Measurements from ENCODE around the gene MON1A.

MON1A gene

DNA sequence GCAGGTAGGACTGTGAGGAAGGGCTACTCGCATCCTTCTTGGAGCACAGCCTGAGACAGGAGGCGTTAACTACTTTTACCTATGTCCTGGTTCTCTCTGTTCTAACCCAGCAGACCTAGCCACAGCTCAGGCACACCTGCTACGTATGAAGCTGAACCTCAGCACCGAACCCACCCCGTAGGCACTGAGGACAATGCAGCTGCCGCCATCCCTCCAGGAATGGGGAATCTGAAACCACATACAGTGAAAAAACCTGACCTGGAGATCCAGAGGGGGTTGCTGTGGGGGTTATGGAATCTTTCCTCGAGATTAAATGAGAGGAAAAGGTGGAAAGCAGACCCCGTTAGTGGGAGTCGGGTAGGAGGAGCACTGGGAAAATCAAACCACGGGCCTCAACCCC lies 40.3 kb downstream of the MON1A start:
- DNase-seq (ENCODE audit: low read depth), result no peak

DNA sequence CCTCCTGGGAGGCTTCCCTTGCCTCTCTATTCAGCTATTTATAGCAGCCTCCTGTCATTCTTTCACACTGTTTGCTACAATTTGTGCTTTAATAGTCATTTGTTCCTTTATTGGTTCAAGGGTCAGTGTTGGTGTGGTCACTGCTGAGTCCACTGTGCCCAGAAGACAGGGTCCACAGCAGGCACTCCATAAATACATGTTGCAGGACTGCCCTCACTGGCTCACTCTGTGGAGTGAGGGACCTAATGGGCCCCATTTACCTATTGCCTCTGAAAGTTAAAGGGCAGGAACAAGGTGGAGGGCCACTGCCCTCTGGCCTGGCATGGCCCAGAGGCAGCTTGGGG lies 42.7 kb downstream of the MON1A start:
- DNase-seq (ENCODE audit: low read depth), result no peak

DNA sequence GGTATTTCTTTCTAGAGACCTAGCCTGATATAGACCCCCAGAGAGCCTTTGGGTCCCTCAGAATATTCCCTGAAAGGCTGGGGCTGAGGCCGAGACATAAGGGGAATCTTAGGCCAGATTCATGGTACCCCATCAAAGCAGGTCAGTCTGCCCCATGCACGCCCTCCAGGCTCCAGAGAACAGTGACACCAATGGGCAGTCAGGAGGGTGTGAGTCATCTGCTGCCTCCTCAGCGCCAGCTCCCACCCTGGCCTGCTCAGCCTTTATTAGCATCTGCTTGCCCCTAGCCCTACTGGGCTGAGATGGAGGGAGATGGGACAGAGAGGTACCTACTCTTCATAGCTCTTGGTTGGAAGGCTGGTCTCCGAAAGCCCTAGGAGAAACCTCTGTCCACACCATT lies 45.6 kb downstream of the MON1A start:
- no peak for DNase-seq (ENCODE audit: low read depth)

DNA sequence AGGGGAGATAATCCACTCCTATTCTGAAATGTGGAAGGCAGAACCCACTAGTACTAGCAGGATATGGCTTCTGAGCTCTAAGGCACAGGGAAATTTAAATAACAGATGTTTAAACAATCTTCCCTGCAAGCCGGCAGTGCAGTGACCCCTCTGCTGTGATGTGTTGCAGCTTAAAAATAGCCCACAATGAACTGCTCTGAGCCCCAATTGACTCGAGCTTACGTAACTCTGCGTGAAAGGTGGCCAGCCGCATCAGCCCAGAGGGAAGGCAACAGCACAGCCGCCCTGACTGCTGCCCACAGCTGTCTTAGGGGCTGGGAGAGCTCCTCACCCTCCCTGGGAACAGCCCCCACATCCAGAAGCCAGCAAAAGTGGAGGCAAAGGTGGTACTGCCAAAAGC lies 47.4 kb downstream of the MON1A start:
- DNase-seq (ENCODE audit: low read depth), result no peak

DNA sequence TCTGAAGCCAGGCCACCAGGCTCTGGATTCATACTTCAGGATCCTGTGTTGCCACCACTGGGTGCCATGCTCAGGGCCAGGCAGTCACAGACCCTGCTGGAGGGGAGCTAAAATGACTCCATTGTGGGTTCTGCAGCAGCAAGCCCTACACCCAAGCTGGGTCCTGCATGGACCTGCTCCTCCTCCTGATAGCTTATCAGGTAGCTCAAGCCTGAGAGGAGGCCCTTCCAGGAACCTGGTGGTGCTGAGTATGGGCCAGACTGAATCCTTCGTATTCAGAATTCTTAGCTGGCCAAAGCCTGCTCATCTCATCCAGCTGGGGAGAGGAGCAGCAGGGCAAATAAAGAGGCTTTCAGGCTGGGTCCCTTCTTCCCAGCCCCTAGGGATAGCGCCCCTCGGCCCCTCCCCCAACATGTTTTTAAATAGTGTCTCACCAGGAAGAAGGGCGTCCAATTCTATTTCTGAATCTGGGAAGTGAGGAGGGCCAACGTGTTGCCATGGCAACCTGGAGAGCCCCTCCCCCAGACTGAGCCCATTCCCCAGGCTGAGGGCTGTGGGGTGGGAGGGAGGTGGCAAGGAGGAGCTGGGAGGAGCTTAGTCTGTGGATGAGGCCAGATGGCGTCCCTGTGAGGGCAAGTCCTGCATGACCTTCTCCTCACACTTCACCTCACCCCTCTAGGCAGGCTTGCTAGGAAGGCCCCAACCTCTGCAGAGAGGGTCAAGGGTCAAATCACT lies 48.9 kb downstream of the MON1A start:
- DNase-seq (ENCODE audit: low read depth), result no peak

DNA sequence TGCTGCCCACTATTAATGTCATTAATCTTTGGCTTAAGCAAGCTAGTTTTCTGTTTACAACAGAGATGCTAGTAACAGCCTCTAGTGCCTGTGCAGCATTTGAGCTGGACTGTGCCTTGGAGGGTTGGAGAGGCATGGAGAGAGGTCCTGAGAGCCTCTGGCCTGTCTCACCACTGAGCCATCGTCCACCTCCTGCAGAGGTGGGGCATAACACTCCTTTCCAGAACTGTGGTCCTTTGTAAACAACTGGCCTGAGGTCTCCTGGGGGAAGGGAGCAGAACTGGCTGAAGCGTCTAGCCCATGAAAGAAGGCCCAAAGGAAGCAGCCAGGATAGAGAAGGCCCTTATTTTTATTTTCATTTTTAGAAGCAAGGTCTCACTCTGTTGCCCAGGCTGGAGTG lies 49.9 kb downstream of the MON1A start:
- DNase-seq (ENCODE audit: low read depth), result no peak

DNA sequence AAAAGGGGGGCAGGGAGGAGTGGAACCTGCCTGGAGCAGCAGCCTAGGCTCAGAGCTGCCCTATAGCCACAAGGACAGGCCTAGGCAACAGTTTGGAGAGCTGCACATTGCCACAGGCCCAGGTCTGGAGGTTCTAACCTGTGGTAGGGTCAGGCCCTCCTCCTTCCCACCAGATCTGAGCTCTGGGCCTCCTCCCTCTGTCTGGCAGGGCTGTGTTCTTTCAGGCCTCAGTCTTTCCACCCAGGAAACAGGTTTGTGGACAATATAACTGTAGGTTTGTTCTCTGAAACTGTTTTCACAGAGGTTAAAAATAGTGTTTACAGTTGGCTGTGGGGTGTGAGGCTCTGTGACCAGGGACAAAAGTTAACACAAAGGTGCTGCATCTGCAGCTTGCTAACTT lies 50.9 kb downstream of the MON1A start:
- no peak for DNase-seq (ENCODE audit: low read depth)

DNA sequence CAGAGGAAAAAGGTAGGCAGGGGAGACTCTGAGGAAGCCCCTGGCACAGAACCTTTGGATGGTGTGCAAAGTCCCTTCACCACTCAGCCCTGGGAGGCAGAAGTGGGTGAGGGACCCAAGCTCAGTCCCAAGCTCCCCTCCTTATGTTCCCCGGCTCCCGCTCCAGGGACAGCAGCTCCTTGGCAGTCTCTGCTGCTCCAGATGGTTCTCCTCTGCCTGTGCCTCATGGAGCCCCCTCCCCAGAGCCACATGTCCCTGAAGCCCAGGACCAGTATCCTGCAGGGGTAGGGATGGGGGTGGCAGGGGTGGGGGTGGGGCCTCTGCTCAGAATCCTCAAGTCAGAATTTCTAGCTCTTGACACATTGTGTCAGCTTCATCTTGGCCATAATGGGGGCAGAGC lies 51.9 kb downstream of the MON1A start:
- DNase-seq (ENCODE audit: low read depth), result no peak

DNA sequence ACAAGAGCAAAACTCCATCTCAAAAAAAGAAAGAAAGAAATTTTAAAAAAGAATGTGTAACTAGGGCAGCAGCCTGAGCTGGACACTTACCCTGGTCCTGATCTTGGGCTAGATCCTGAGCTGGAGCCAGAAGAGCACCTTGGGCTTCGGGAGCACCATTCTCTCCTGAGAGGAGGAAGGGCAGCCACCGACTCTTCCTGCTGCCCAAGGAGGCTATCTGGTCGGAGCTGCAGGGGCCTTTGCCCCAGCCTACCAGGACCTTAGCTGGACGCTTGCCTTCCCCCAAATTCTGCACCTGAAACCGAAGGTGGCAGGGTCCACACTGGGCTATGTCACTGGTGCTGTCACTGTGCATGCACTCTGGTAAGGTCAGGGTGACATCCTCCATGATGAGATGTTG lies 53.0 kb downstream of the MON1A start:
- DNase-seq (ENCODE audit: low read depth), result no peak

DNA sequence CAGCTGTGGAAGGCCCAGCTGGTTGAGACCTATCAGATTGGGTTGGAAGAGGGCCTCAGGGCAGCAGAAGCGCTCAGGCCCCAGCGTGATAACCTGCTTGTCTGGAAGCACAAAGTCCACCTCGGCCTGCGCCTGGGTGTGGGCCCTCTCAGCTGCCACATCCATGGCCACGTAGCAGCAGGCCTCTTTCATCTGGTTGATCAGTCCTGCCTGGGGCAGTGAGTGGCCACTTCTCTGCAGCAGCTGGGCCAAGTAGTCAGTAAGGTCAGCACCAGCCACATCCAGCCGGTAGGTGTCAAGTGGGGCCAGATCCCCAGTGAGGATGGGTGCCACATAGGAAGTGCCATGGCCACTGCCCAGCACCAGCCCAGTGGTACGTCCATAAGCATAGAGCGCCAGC lies 56.0 kb downstream of the MON1A start:
- no peak for DNase-seq (ENCODE audit: low read depth)

DNA sequence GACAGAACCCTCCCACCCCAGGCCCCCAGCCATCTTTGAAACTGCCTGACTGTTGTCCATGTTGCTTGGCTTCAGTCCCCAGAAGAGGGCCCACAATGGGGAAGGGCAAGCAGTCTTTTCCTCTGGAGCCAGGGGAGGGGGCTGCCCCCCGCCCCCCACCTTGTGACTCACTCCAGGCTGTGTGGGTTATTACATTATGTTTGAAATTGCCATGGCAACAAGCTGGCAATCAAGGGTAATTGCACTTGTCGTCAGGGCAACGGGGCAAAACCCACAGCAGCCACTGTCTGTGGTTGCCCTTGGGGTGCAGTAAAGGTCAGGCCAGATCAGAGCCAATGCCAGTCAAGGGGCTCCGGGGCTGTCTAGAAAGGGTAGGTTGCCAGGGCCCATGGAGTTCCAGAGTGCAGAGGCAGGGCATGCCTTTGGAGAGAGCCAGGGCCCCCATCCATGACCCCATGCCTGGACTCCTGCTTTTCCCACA lies 56.8 kb downstream of the MON1A start:
- DNase-seq (ENCODE audit: low read depth), result no peak

DNA sequence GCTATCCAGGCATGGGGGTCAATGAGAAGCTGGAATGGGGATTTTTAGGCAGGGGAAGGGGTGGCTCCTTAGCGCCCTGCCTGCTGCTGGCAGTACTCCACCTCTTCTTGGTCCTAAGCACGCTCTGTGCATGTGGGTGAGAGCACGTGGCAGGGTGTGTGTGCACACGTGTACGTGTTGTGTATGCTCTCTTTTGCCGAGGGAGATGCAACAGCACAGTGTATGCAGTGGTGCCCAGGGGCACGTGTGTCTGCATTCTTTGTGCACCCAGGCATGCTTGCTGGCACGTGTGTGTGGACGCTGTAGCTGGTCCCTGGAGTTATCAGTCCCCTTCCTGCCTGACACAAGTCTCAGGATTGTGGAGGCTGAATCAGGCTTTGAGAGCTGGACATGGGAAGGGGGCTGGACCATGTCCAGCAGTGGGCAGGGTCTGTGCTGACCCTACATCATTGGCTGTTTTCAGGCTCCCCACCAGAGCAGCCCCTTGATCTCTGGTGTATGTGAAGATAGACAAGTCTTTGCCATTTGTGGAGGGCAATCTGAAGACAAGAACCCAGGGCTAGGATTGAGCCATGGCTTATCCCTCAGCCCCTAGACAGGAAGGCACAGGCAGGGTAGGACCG lies 58.0 kb downstream of the MON1A start:
- no peak for DNase-seq (ENCODE audit: low read depth)

DNA sequence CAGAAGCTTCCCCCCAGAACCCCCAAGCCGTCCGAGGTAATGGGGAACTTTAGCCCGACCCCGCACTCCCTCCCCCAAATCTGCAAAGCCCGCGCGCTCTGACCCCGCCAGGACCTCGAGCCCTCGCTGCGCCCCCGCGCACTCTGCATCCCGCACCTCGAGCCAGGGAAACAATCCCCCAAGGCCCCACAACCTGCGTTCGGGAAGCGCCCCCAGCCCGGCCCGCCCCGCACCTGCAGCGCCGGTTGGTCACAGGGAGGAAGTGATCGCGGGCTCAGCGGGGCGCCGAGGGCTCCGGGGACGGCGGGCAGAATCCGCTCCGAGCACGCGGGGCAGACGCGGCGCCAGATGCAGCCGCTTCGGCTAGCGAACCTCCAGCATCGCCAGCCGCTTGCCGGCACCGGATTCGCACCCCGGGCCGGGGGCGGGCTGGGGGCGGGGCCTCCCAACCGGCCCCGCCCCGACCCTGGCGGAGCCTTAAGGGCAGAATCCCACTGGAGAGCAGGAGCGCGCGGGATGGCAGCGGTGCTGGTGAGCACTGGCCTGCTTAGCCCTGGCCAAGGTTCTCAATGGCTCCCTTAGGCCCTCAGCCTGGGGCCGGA lies 60.0 kb downstream of the MON1A start, which contains the start of gene CAMKV:
TSS of gene CAMKV (minus strand) at position 382 of the 602 bp plus-strand sequence. CDS start 7,518 bp downstream, outside the sequence.
- no peak for DNase-seq (ENCODE audit: low read depth)

DNA sequence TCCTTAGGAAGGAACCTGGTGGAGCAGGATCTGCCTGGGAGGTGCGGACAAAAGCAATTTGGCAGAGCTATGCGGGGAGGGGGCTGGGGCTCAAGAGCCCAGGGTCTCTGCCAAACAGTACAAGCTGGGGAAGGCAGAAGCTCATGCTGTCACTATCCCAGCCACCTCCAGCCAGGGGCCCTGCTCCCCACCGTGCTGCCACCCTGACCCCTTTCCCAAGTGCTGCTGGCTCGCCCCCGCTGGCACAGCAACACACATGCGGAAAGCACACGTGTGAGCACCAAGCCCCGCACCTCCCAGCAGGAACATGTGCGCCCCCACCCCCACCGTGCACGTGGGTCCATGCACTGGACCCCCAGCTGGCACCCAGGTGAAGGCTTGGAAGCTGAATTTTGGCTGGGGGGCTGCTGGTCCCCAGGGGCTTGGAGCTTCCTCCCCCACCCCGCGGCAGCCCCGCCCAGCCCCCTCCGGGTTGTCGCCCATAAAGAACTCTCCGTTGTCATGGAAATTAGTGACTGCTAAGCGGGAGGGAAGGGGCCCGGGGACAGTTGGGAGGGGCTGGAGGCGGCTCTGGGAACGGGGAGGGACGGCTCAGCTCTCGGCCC lies 60.6 kb downstream of the MON1A start:
- no peak for DNase-seq (ENCODE audit: low read depth)

DNA sequence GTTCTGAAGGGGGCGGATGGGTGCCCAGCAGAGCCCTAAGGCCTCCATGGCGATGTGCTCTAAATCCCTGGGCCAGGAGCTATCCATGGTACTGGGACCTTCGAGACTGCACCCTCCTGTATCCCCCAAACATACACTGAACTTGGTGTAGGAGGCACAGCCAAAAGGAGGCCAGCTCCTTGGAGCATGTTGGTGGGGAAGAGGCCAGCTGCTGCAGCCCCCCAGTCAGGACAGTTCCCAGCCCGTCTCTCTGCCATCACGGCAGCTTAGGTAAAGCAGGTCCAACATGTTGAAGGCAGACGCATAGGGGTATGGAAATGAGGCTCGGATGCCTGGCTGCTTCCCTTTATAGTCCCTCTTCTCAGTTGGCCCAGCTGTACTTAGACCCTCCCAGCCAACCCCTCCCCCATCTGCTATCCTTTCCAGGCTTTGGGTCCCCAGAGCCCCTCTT lies 61.7 kb downstream of the MON1A start:
- DNase-seq (ENCODE audit: low read depth), result no peak

DNA sequence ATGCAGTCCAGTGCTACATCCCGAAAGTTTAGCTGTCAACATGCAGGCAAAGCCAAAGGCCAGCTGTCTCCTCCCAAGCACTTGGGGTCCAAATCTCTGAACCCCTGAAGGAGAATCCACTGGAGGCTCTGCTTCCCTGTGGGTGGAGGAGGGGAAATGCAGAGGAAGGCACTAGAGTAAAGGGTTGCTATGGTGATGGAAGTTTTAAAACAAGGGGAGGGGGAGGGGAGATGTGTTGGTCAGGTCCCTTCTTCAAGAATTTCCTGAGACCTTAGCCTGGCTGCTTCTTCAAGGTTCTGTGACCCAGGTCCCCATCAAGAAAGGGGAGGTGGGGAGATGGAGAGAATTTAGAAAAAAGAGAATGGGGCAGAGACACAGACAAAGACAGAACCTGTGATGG lies 62.2 kb downstream of the MON1A start:
- DNase-seq (ENCODE audit: low read depth), result no peak

DNA sequence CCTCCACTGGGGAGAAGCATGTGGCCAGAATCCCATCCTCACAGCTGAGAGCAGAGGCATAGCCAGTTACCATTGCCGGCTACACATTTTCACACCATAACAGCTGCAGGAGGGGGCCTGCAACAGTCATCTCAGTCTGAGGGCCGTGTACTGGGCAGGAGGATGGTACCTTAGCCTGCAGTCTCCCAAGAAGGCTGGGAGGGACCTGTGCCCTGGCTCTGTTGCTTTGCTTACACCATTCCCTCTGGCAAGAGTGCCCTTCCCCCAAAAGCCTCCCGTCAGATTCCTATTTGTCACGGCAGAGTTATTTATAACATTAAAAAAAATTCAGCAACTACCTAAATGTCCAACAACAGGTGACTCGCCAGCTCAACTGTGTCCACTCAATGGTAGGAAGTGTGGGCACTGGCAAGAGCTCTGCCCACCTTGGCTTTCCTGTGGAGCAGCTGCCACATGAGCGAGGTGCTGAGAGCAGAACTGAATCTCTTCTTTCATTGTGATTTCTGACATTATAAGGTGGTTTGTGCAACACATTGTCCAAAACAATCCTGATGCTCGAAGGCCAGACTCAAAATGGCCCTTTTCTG lies 64.3 kb downstream of the MON1A start:
- DNase-seq (ENCODE audit: low read depth), result no peak

DNA sequence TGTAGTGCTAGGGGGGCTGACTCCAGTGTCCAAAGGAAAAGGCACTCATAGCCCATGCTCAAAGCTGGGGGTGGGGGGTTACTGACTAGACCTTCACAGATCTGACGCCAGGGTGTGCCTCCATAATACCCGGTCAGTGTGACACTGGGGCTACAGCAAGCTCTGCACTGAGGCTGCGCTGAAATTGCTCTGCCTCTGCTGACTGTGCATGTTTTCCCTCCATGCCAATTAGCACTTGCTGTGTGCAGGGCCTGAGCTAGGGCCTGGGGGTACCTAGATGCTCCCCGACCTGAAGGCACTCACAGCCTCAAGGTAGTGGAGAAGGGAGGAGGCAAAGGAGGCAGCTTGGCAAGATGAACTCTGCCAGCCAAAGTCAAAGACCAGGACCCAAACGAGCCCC lies 65.1 kb downstream of the MON1A start:
- DNase-seq (ENCODE audit: low read depth), result no peak

DNA sequence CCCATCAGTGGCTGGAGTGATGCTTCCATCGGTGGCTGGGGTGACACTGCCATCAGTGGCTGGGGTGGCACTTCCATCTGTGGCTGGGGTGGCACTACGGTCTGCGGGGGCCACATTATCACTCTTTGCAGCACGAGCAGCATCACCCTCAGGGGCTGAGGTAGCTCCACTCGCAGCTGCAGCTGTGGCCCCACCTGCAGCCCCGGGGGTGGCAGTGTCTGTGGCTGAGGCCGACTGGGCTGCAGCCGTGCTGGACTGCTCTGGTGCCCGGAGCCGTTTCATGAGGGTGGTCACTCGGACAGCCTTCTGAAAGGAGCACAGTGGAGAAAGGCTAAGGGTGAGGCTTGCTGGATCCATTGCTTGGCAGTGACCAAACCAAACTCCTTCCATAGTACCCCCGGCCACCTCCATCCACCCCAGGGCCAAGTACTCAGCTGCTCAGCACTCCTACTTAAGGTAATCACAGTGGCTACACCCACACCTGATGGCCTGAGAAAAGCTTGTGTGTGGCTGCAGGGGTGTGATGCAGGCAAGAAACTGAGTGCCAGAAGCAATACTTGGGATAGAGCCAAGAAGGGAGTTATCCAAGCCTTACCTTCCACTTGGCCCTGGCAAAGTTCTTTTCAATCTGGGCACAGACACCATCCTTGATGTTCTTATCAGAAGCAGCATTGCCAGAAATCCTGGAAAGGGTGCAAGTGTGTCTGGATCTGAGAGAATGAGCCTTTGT lies 69.9 kb downstream of the MON1A start:
- DNase-seq (ENCODE audit: low read depth), result no peak

Data from GM04503 (cell line).